HCT116 (cell line): ENCODE results near the gene CCL28. TPM values are rescaled to one million over a fixed set of nuclear protein-coding genes. Genes with fewer than 3 reads are reported as not detected.

Source experiments
- ATAC-seq: fragments of 200-7000 bp; cut with Tn5 transposase; 2 replicates; pipeline ENCODE4 v1.9.1; 2020; ENCODE audit warnings: mild to moderate bottlenecking, moderate library complexity
- BruUV-seq: library from RNA; stranded (reverse); fragments of 400-500 nt; replicated peaks from 2 replicates; lab custom pipeline; 2021; lab: Mats Ljungman, UMichigan
- CTCF ChIA-PET: fragments of 300-600 bp; sonication (Branson Sonifier 250); formaldehyde crosslinking; loops from one replicate; lab custom pipeline; 2021; ENCODE audit warnings: antibody characterized with exemption; lab: Charles Lee
- POLR2A ChIA-PET: fragments of 300-600, 350-600 bp; sonication (Branson Sonifier 250); formaldehyde crosslinking; loops from one replicate; lab custom pipeline; 2021; ENCODE audit warnings: antibody characterized with exemption; lab: Charles Lee
- RAD21 ChIA-PET, 2 experiments: fragments of 300-600 bp; sonication (Branson Sonifier 250); formaldehyde crosslinking; loops; one replicate each; lab custom pipeline; 2023; ENCODE audit warnings: low total read pairs in 2 of 2; ENCODE audit not compliant: uncharacterized antibody in 2 of 2, unreplicated experiment in 2 of 2, low non-redundant PET in 1 of 2; lab: Charles Lee
- DNase-seq: peaks from one replicate; pipeline ENCODE4 v3.0.0-alpha.2; 2010; ENCODE audit warnings: low read depth, low spot score
- H2AFZ ChIP-seq: fragments of 200-600 bp; shearing (Covaris generic), sonication (generic); 2 replicates; pipeline ENCODE4 v1.6.1; 2017; ENCODE audit warnings: low read depth, mixed run types, mixed read lengths, antibody characterized with exemption, low read length; ENCODE audit not compliant: poor library complexity, severe bottlenecking
- H3K27ac ChIP-seq: 2 replicates; pipeline ENCODE4 v1.5.1; 2012; ENCODE audit warnings: low read depth, low read length
- H3K27me3 ChIP-seq: fragments of 200-600 bp; sonication (generic); 2 replicates; pipeline ENCODE4 v1.6.1; 2016; ENCODE audit warnings: mixed run types, low read length, mixed read lengths; ENCODE audit not compliant: insufficient read depth
- H3K36me3 ChIP-seq, 2 experiments: fragments of 200-500 bp in 1 of 2; fragments of 200-600 bp in 1 of 2; sonication (Bioruptor generic) in 1 of 2; sonication (generic) in 1 of 2; 2 replicates each; pipeline versions ENCODE4 v1.5.1 to v1.6.1; 2014 to 2016; ENCODE audit warnings: low read length in 2 of 2, inconsistent platforms in 1 of 2, mixed read lengths in 1 of 2, mixed run types in 1 of 2; ENCODE audit not compliant: insufficient read depth in 2 of 2, control insufficient read depth in 1 of 2
- H3K4me1 ChIP-seq, 2 experiments: fragments of 200-600 bp in 1 of 2; sonication (generic) in 1 of 2; 2 replicates each; pipeline versions ENCODE4 v1.5.1 to v1.6.1; 2012 to 2017; ENCODE audit warnings: low read length in 2 of 2, inconsistent platforms in 1 of 2, mild to moderate bottlenecking in 1 of 2, mixed read lengths in 1 of 2, mixed run types in 1 of 2, moderate library complexity in 1 of 2; ENCODE audit not compliant: insufficient read depth in 2 of 2, control insufficient read depth in 1 of 2
- H3K4me2 ChIP-seq: fragments of 200-600 bp; sonication (generic); 2 replicates; pipeline ENCODE4 v1.6.1; 2017; ENCODE audit warnings: mixed run types, low read length, mixed read lengths
- H3K4me3 ChIP-seq, 2 experiments: fragments of 200-600 bp in 1 of 2; sonication (generic) in 1 of 2; replicated peaks in 1 of 2; 2 replicates each; pipeline ENCODE4 v1.5.1; 2011 to 2016; ENCODE audit warnings: low read length in 2 of 2, control low read depth in 1 of 2, low read depth in 1 of 2, mild to moderate bottlenecking in 1 of 2, mixed read lengths in 1 of 2, mixed run types in 1 of 2
- H3K79me2 ChIP-seq: fragments of 200-600 bp; sonication (generic); 2 replicates; pipeline ENCODE4 v1.6.1; 2017; ENCODE audit warnings: mild to moderate bottlenecking, mixed run types, low read length, moderate library complexity, mixed read lengths; ENCODE audit not compliant: insufficient read depth
- H3K9ac ChIP-seq: fragments of 200-600 bp; sonication (generic); 2 replicates; pipeline ENCODE4 v1.6.1; 2016; ENCODE audit warnings: low read length, mixed read lengths
- H3K9me2 ChIP-seq: fragments of 200-600 bp; sonication (generic), shearing (Covaris generic); 2 replicates; pipeline ENCODE4 v1.6.1; 2017; ENCODE audit warnings: mixed run types, mild to moderate bottlenecking, moderate library complexity; ENCODE audit not compliant: insufficient read depth
- H3K9me3 ChIP-seq, 2 experiments: fragments of 200-500 bp in 1 of 2; fragments of 200-600 bp in 1 of 2; sonication (Bioruptor generic) in 1 of 2; sonication (generic) in 1 of 2; 2 replicates each; pipeline ENCODE4 v1.6.1; 2014 to 2017; ENCODE audit warnings: low read length in 2 of 2, mixed read lengths in 2 of 2, inconsistent platforms in 1 of 2, low read depth in 1 of 2, mild to moderate bottlenecking in 1 of 2, mixed run types in 1 of 2, moderate library complexity in 1 of 2; ENCODE audit not compliant: control insufficient read depth in 1 of 2, insufficient read depth in 1 of 2
- H4K20me1 ChIP-seq: fragments of 200-600 bp; sonication (generic), shearing (Covaris generic); 2 replicates; pipeline ENCODE4 v1.6.1; 2017; ENCODE audit warnings: mixed run types, mild to moderate bottlenecking, moderate library complexity; ENCODE audit not compliant: insufficient read depth
- CTCF ChIP-seq, 3 experiments: fragments of 200-600 bp in 1 of 3; sonication (generic) in 1 of 3; IDR thresholded peaks in 2 of 3; conservative IDR thresholded peaks in 1 of 3; 2 replicates each; pipeline ENCODE4 v1.5.1; 2012 to 2017; ENCODE audit warnings: low read depth in 2 of 3, low read length in 2 of 3, antibody characterized with exemption in 1 of 3, borderline replicate concordance in 1 of 3, control low read depth in 1 of 3, mild to moderate bottlenecking in 1 of 3, mixed read lengths in 1 of 3, mixed run types in 1 of 3, moderate library complexity in 1 of 3; ENCODE audit not compliant: insufficient read depth in 1 of 3
- FOSL1 ChIP-seq: IDR thresholded peaks from 2 replicates; pipeline ENCODE4 v1.6.1; 2012; ENCODE audit warnings: low read depth
- JUND ChIP-seq: IDR thresholded peaks from 2 replicates; pipeline ENCODE4 v1.6.1; 2012
- RAD21 ChIP-seq: IDR thresholded peaks from 2 replicates; pipeline ENCODE4 v1.6.1; 2012; ENCODE audit warnings: low read depth, mild to moderate bottlenecking
- REST ChIP-seq: IDR thresholded peaks from 2 replicates; pipeline ENCODE4 v1.6.1; 2012; ENCODE audit warnings: low read depth
- SIN3A ChIP-seq: IDR thresholded peaks from 2 replicates; pipeline ENCODE4 v1.6.1; 2012; ENCODE audit warnings: low read depth
- YY1 ChIP-seq: IDR thresholded peaks from 2 replicates; pipeline ENCODE4 v1.6.1; 2011; ENCODE audit warnings: low read length, low read depth, moderate library complexity, mild to moderate bottlenecking; ENCODE audit not compliant: insufficient replicate concordance; ENCODE audit errors: extremely low read depth
- intact Hi-C: fragments of 100-400 bp; cut with micrococcal nuclease; formaldehyde crosslinking; loops from 2 replicates; pipeline ENCODE4 v1.10.0; 2022
- total RNA-seq: library from RNA; stranded (reverse); gene quantifications from one replicate; pipeline ENCODE4 v1.2.1, GENCODE V29; 2021; ENCODE audit not compliant: unreplicated experiment
- TF ChIP-seq, protein P1 (sequence below): IDR thresholded peaks from 2 replicates; pipeline ENCODE4 v1.6.1; 2012

Gene CCL28
- total RNA-seq, 1 experiment from 2014 or later, result 0.25 TPM

GRCh38 chr5:43369651-43370050 is 42.5 kb downstream of the CCL28 start:
- no peaks in the 10 kb centered on the region for H3K4me1 ChIP-seq
- no peaks in the 10 kb centered on the region for H3K79me2 ChIP-seq
- ATAC-seq, result no peak
- ChIA-PET POLR2A (no interaction called here), CTCF (no interaction called here), RAD21 (no interaction called here)
- no peak for DNase-seq
- no peak overlapping the region for H2AFZ ChIP-seq
- no peaks in the 10 kb centered on the region for H3K9me3 ChIP-seq
- TF ChIP-seq JUND (no peak), FOSL1 (no peak), SIN3A (no peak), RAD21 (no peak), CTCF (IDR thresholded peaks at IDR 0.05 in 2 of 3, conservative IDR thresholded peaks at IDR 0.05 in 1 of 3; ENCODE audit: borderline replicate concordance in 1 of 3, insufficient read depth in 1 of 3, low read depth in 2 of 3, low read length in 2 of 3) (no peak), REST (no peak), YY1 (no peak)
- TF ChIP-seq, protein P1, sequence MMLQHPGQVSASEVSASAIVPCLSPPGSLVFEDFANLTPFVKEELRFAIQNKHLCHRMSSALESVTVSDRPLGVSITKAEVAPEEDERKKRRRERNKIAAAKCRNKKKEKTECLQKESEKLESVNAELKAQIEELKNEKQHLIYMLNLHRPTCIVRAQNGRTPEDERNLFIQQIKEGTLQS, result no peak
- intact Hi-C loops, result no loop called here
- no peak overlapping the region for H3K27ac ChIP-seq
- no peaks in the 10 kb centered on the region for H3K36me3 ChIP-seq
- no peaks in the 10 kb centered on the region for H3K9me2 ChIP-seq
- no peaks in the 10 kb centered on the region for H3K27me3 ChIP-seq
- H3K4me3 ChIP-seq, result no peak overlapping the region
- H3K9ac ChIP-seq, result no peak overlapping the region
- H4K20me1 ChIP-seq, result no peaks in the 10 kb centered on the region
- no TSS peak for BruUV-seq
- H3K4me2 ChIP-seq, result no peak overlapping the region
